Measurements from ENCODE around the gene GIMAP1. TPM values are rescaled to one million over a fixed set of nuclear protein-coding genes. Genes with fewer than 3 reads are reported as not detected.

Gene GIMAP1
- total and polyA plus RNA-seq, 2 donors: 9.8 to 10.7 TPM

GRCh38 chr7:150738591-150739001, 22.2 kb downstream of the GIMAP1 start:
- no peaks in the 10 kb centered on the region for H3K9me3 ChIP-seq (ENCODE audit: control insufficient read depth in 2 of 2, insufficient read depth in 1 of 2, low read length in 1 of 2)
- peak overlapping the region; percentile 38 to 45 for H3K4me3 ChIP-seq (ENCODE audit: low read length in 2 of 2)
- H3K36me3 ChIP-seq (ENCODE audit: control insufficient read depth in 2 of 2, insufficient read depth in 2 of 2, low read length in 1 of 2): peaks cover 0 to 27% of the 10 kb centered on the region in 2 donors
- no peaks in the 10 kb centered on the region for H3K27me3 ChIP-seq (ENCODE audit: control insufficient read depth in 2 of 2, insufficient read depth in 1 of 2, low read length in 1 of 2)
- 75% methylated on average over 5 of the region's 5 CpGs for WGBS
- DNase-seq (ENCODE audit: low read depth in 6 of 9, low spot score in 9 of 9): no peak
- H3K4me1 ChIP-seq (ENCODE audit: control insufficient read depth in 2 of 2, insufficient read depth in 2 of 2, low read length in 2 of 2): peaks cover 13 to 45% of the 10 kb centered on the region in 2 donors
- peak overlapping the region in 1 of 2 donors; percentile 41 for H3K27ac ChIP-seq (ENCODE audit: low read depth in 1 of 2, low read length in 1 of 2)

GRCh38 chr7:150739033-150739432, 22.6 kb downstream of the GIMAP1 start:
- H3K4me1 ChIP-seq (ENCODE audit: control insufficient read depth in 2 of 2, insufficient read depth in 2 of 2, low read length in 2 of 2): peaks cover 13 to 45% of the 10 kb centered on the region in 2 donors
- no peaks in the 10 kb centered on the region for H3K27me3 ChIP-seq (ENCODE audit: control insufficient read depth in 2 of 2, insufficient read depth in 1 of 2, low read length in 1 of 2)
- no peaks in the 10 kb centered on the region for H3K9me3 ChIP-seq (ENCODE audit: control insufficient read depth in 2 of 2, insufficient read depth in 1 of 2, low read length in 1 of 2)
- peaks cover 0 to 28% of the 10 kb centered on the region in 2 donors for H3K36me3 ChIP-seq (ENCODE audit: control insufficient read depth in 2 of 2, insufficient read depth in 2 of 2, low read length in 1 of 2)
- peak overlapping the region in 1 of 2 donors; percentile 45 for H3K4me3 ChIP-seq (ENCODE audit: low read length in 2 of 2)
- no peak for DNase-seq (ENCODE audit: low read depth in 6 of 9, low spot score in 9 of 9)
- H3K27ac ChIP-seq (ENCODE audit: low read depth in 1 of 2, low read length in 1 of 2): peak overlapping the region in 1 of 2 donors; percentile 26

DNA sequence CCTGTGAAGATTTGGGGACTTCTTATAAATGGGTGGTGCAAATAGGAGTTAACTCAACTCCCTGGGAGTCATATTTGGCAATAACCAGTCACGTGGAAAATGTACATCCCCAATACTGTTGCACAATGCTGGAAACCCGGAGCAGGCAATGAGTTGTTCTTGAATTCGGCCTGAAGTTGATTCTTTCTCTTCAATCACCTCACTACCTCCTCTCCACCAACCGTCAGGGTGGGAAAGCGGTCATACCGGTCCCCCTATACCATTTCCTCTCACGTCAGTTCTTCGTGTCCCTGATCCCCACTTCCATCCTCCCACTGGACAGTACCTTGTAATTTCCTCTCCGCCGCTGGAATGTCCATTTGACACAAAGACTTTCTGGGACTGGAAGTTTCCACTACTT, 23.6 kb downstream of the GIMAP1 start:
- Histone ChIP-seq H3K27ac (ENCODE audit: low read depth in 1 of 2, low read length in 1 of 2) (no peak overlapping the region), H3K4me3 (ENCODE audit: low read length in 2 of 2) (peak overlapping the region in 1 of 2 donors; percentile 10), H3K27me3 (ENCODE audit: control insufficient read depth in 2 of 2, insufficient read depth in 1 of 2, low read length in 1 of 2) (no peaks in the 10 kb centered on the region), H3K4me1 (ENCODE audit: control insufficient read depth in 2 of 2, insufficient read depth in 2 of 2, low read length in 2 of 2) (peaks cover 13 to 45% of the 10 kb centered on the region in 2 donors), H3K9me3 (ENCODE audit: control insufficient read depth in 2 of 2, insufficient read depth in 1 of 2, low read length in 1 of 2) (no peaks in the 10 kb centered on the region), H3K36me3 (ENCODE audit: control insufficient read depth in 2 of 2, insufficient read depth in 2 of 2, low read length in 1 of 2) (peaks cover 0 to 33% of the 10 kb centered on the region in 2 donors)
- no peak for DNase-seq (ENCODE audit: low read depth in 6 of 9, low spot score in 9 of 9)
- WGBS: 90% methylated on average over 10 of the region's 10 CpGs

DNA sequence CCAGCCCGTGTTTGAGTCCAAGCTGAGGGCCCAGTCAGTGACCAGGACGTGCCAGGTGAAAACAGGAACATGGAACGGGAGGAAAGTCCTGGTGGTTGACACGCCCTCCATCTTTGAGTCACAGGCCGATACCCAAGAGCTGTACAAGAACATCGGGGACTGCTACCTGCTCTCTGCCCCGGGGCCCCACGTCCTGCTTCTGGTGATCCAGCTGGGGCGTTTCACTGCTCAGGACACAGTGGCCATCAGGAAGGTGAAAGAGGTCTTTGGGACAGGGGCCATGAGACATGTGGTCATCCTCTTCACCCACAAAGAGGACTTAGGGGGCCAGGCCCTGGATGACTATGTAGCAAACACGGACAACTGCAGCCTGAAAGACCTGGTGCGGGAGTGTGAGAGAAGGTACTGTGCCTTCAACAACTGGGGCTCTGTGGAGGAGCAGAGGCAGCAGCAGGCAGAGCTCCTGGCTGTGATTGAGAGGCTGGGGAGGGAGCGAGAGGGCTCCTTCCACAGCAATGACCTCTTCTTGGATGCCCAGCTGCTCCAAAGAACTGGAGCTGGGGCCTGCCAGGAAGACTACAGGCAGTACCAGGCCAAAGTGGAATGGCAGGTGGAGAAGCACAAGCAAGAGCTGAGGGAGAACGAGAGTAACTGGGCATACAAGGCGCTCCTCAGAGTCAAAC, 26.0 kb downstream of the GIMAP1 start:
- 97% methylated on average over 14 of the region's 14 CpGs for WGBS
- no peak overlapping the region for H3K27ac ChIP-seq (ENCODE audit: low read depth in 1 of 2, low read length in 1 of 2)
- H3K9me3 ChIP-seq (ENCODE audit: control insufficient read depth in 2 of 2, insufficient read depth in 1 of 2, low read length in 1 of 2): no peaks in the 10 kb centered on the region
- H3K4me3 ChIP-seq (ENCODE audit: low read length in 2 of 2): no peak overlapping the region
- peaks cover 0 to 34% of the 10 kb centered on the region in 2 donors for H3K36me3 ChIP-seq (ENCODE audit: control insufficient read depth in 2 of 2, insufficient read depth in 2 of 2, low read length in 1 of 2)
- peaks cover 0 to 23% of the 10 kb centered on the region in 2 donors for H3K4me1 ChIP-seq (ENCODE audit: control insufficient read depth in 2 of 2, insufficient read depth in 2 of 2, low read length in 2 of 2)
- no peak for DNase-seq (ENCODE audit: low read depth in 6 of 9, low spot score in 9 of 9)
- H3K27me3 ChIP-seq (ENCODE audit: control insufficient read depth in 2 of 2, insufficient read depth in 1 of 2, low read length in 1 of 2): no peaks in the 10 kb centered on the region

GRCh38 chr7:150744041-150744656, 27.7 kb downstream of the GIMAP1 start:
- H3K36me3 ChIP-seq (ENCODE audit: control insufficient read depth in 2 of 2, insufficient read depth in 2 of 2, low read length in 1 of 2): peaks cover 0 to 34% of the 10 kb centered on the region in 2 donors
- no peak overlapping the region for H3K27ac ChIP-seq (ENCODE audit: low read depth in 1 of 2, low read length in 1 of 2)
- no peak overlapping the region for H3K4me3 ChIP-seq (ENCODE audit: low read length in 2 of 2)
- 95% methylated on average over 8 of the region's 8 CpGs for WGBS
- no peaks in the 10 kb centered on the region for H3K9me3 ChIP-seq (ENCODE audit: control insufficient read depth in 2 of 2, insufficient read depth in 1 of 2, low read length in 1 of 2)
- no peak for DNase-seq (ENCODE audit: low read depth in 6 of 9, low spot score in 9 of 9)
- H3K27me3 ChIP-seq (ENCODE audit: control insufficient read depth in 2 of 2, insufficient read depth in 1 of 2, low read length in 1 of 2): no peaks in the 10 kb centered on the region
- peaks cover 0 to 10% of the 10 kb centered on the region in 2 donors for H3K4me1 ChIP-seq (ENCODE audit: control insufficient read depth in 2 of 2, insufficient read depth in 2 of 2, low read length in 2 of 2)

- H3K4me1 ChIP-seq (ENCODE audit: control insufficient read depth in 2 of 2, insufficient read depth in 2 of 2, low read length in 2 of 2): peaks cover 0 to 10% of the 10 kb centered on the region in 2 donors
- no peak for DNase-seq (ENCODE audit: low read depth in 6 of 9, low spot score in 9 of 9)
- 97% methylated on average over 5 of the region's 5 CpGs for WGBS
- H3K27ac ChIP-seq (ENCODE audit: low read depth in 1 of 2, low read length in 1 of 2): no peak overlapping the region
- H3K9me3 ChIP-seq (ENCODE audit: control insufficient read depth in 2 of 2, insufficient read depth in 1 of 2, low read length in 1 of 2): no peaks in the 10 kb centered on the region
- H3K27me3 ChIP-seq (ENCODE audit: control insufficient read depth in 2 of 2, insufficient read depth in 1 of 2, low read length in 1 of 2): no peaks in the 10 kb centered on the region
- H3K36me3 ChIP-seq (ENCODE audit: control insufficient read depth in 2 of 2, insufficient read depth in 2 of 2, low read length in 1 of 2): peaks cover 0 to 34% of the 10 kb centered on the region in 2 donors
- no peak overlapping the region for H3K4me3 ChIP-seq (ENCODE audit: low read length in 2 of 2)
Measured at GRCh38 chr7:150745086-150745485, 28.7 kb downstream of the GIMAP1 start.

- H3K4me3 ChIP-seq (ENCODE audit: low read length in 2 of 2): no peak overlapping the region
- 94% methylated on average over 3 of the region's 3 CpGs for WGBS
- H3K36me3 ChIP-seq (ENCODE audit: control insufficient read depth in 2 of 2, insufficient read depth in 2 of 2, low read length in 1 of 2): peaks cover 0 to 32% of the 10 kb centered on the region in 2 donors
- DNase-seq (ENCODE audit: low read depth in 6 of 9, low spot score in 9 of 9): no peak
- H3K27me3 ChIP-seq (ENCODE audit: control insufficient read depth in 2 of 2, insufficient read depth in 1 of 2, low read length in 1 of 2): no peaks in the 10 kb centered on the region
- H3K4me1 ChIP-seq (ENCODE audit: control insufficient read depth in 2 of 2, insufficient read depth in 2 of 2, low read length in 2 of 2): peaks cover 0 to 10% of the 10 kb centered on the region in 2 donors
- H3K9me3 ChIP-seq (ENCODE audit: control insufficient read depth in 2 of 2, insufficient read depth in 1 of 2, low read length in 1 of 2): no peaks in the 10 kb centered on the region
- H3K27ac ChIP-seq (ENCODE audit: low read depth in 1 of 2, low read length in 1 of 2): no peak overlapping the region
Measured at GRCh38 chr7:150745876-150746275, 29.5 kb downstream of the GIMAP1 start.

DNA sequence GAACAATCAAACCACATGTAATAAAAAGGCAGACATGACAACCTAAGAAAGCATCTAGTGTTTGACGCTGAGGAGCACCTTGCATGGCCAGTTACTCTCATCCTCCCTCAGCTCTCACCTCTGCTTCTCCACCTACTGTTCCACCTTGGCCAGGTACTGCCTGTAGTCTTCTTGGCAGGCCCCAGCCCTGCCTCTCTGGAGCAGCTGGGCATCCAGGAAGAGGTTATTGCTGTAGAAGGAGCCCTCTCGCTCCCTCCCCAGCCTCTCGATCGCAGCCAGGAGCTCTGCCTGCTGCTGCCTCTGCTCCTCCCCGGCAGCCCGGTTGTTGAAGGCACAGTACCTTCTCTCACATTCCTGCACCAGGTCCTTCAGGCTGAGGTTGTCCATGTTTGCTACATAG, 30.5 kb downstream of the GIMAP1 start:
- DNase-seq (ENCODE audit: low read depth in 6 of 9, low spot score in 9 of 9): no peak
- Histone ChIP-seq H3K27me3 (ENCODE audit: control insufficient read depth in 2 of 2, insufficient read depth in 1 of 2, low read length in 1 of 2) (no peaks in the 10 kb centered on the region), H3K27ac (ENCODE audit: low read depth in 1 of 2, low read length in 1 of 2) (no peak overlapping the region), H3K4me3 (ENCODE audit: low read length in 2 of 2) (no peak overlapping the region), H3K4me1 (ENCODE audit: control insufficient read depth in 2 of 2, insufficient read depth in 2 of 2, low read length in 2 of 2) (peaks cover 0 to 10% of the 10 kb centered on the region in 2 donors), H3K36me3 (ENCODE audit: control insufficient read depth in 2 of 2, insufficient read depth in 2 of 2, low read length in 1 of 2) (peaks cover 0 to 23% of the 10 kb centered on the region in 2 donors), H3K9me3 (ENCODE audit: control insufficient read depth in 2 of 2, insufficient read depth in 1 of 2, low read length in 1 of 2) (no peaks in the 10 kb centered on the region)
- 97% methylated on average over 6 of the region's 6 CpGs for WGBS

GRCh38 chr7:150748376-150748775, 32.0 kb downstream of the GIMAP1 start:
- Histone ChIP-seq H3K27me3 (ENCODE audit: control insufficient read depth in 2 of 2, insufficient read depth in 1 of 2, low read length in 1 of 2) (no peaks in the 10 kb centered on the region), H3K27ac (ENCODE audit: low read depth in 1 of 2, low read length in 1 of 2) (no peak overlapping the region), H3K4me3 (ENCODE audit: low read length in 2 of 2) (no peak overlapping the region), H3K4me1 (ENCODE audit: control insufficient read depth in 2 of 2, insufficient read depth in 2 of 2, low read length in 2 of 2) (peaks cover 0 to 6% of the 10 kb centered on the region in 2 donors), H3K36me3 (ENCODE audit: control insufficient read depth in 2 of 2, insufficient read depth in 2 of 2, low read length in 1 of 2) (peaks cover 0 to 9% of the 10 kb centered on the region in 2 donors), H3K9me3 (ENCODE audit: control insufficient read depth in 2 of 2, insufficient read depth in 1 of 2, low read length in 1 of 2) (no peaks in the 10 kb centered on the region)
- DNase-seq (ENCODE audit: low read depth in 6 of 9, low spot score in 9 of 9): no peak
- WGBS: 88% methylated on average over 4 of the region's 4 CpGs
